ENCODE measurements around the gene OSBPL8.
"Not testable (repeated sequence)": the region's sequence is repeated elsewhere in the genome, so short reads cannot be mapped to it uniquely, and the experiment has no call there.

Gene OSBPL8

DNA sequence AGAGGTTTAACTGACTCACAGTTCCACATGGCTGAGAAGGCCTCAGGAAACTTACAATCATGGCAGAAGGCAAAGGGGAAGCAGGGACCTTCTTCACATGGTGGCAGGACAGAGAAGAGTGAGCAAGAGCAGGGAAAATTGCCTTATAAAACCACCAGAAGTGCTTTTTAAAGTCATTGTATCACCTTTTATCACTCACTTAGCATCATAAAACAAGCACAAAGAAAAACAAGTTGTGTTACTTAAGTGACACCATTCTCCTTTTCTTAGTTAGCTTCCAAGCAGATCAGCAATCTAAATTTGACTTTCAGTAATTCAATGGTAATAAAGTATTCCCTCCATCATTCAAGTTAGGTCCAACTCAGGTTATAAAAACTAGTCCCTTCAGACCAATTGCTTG lies 28.5 kb downstream of the OSBPL8 start:
- no peak for DNase-seq (ENCODE audit: low spot score)

DNA sequence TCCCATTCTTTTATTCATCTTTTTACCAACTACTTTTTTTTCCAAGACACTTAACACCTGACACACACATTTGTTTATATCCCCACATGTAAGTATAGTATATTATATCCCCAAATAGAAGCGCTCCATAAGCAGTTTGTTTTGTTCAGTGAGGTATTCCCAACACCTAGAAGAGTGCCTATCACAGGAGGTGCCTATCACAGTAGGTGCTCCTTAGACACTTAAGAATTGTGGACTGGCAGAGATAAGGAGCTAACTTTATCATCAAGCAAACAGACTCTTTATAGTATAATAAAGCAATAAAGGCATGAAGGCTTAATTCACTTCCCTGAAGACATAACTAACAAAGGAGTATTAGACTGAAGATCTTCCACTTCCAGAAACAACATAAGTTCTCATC lies 29.1 kb downstream of the OSBPL8 start:
- DNase-seq (ENCODE audit: low spot score) = no peak

DNA sequence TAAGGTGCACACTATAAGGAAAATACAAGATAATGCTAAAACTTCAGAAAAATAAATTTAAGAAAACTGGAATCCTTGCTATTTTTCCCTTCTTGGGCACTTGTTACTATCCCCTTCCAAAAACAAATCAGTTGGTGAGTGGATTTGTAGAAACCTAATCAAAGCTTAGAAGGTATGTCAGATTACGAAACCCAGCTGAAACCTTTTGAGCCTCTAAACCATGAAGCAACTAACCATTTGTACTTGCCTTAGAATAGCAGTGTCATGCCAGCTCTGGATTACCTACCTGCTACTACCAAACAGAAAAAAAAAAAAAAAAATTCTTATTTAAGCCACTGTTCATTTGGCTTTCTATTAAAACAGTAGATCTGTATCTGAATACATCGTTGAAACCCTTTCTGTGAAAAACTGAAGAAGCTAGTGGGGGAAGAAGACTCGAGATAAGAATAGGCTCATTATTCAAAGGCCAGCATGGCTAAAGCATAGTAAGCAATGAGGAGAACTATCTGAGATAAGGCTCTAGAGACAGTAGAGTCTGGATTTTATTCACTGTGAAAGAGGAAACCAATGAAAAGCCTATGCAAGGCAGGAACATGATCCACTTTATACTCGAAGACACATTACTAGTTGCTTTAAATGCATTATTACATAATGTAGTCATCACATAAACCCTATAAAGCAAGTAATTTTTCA lies 30.2 kb downstream of the OSBPL8 start:
- DNase-seq (ENCODE audit: low spot score) = no peak

DNA sequence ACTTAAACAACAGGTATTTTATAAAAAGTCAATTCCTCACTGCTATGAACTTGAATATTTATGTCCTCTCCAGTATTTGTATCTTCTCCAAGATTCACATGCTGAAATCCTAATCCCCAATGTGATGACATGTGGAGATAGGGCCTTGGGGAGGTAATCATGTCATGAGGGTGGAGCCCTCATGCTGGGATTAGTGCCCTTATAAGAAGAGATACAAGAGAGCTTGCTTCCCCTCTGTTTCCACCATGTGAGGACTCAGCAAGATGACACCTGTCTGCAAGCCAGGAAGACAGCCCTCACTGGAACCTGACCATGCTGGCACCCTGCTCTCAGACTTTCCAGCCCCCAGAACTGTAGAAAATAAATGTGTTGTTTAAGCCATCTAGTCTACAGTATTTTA lies 36.2 kb downstream of the OSBPL8 start:
- DNase-seq (ENCODE audit: low spot score) = no peak

DNA sequence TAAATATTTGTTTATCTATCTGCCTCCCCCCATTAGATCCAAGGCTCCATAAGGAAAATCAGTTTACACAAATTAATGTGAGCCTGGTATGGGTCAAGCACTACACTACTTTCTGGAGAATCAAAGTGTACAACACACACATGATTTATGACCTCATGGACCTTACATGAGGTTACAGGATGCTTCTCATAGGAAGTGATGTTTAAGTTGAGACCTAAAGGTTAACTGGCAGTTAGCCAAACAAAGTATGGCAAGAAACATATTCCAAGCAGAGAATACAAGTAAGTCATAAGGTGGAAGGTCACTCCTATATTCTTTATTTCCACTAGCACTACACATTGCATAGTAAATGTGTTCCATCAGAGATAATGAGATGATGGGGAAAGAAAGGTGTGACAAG lies 39.2 kb downstream of the OSBPL8 start:
- no peak for DNase-seq (ENCODE audit: low spot score)

DNA sequence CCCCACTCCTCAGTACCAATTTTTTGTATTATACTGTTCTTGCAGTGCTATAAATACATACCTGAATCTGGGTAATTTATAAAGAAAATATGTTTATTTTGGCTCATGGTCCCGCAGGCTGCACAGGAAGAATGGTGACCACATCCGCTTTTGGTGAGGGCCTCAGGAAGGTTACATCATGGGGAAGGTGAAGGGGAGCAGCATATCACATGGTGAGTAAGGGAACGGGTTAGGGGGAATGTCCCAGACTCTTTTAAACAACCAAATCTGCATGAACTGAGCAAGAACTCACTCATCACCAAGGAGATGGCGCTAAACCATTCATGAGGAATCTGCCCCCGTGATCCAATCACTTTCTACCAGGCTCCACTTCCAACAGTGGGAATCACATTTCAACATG lies 40.0 kb downstream of the OSBPL8 start:
- no peak for DNase-seq (ENCODE audit: low spot score)

DNA sequence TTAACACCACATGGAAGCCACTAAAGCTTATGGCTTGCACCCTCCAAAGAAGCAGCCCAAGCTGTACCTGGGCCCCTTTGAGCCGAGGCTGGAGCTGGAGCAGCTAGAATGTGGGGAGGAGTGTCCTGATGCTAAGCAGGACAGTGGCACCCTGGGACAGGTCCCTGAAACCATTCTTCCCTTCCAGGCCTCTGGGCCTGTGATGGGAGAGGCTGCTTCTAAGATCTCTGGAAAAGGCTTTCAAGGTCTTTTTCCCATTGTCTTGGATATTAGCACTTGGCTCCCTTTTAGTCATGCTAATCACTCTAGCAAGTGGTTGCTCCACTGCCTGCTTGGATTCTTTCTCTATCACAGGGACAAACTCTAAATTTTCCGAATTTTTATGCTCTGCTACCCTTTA lies 40.9 kb downstream of the OSBPL8 start:
- DNase-seq (ENCODE audit: low spot score) = no peak

DNA sequence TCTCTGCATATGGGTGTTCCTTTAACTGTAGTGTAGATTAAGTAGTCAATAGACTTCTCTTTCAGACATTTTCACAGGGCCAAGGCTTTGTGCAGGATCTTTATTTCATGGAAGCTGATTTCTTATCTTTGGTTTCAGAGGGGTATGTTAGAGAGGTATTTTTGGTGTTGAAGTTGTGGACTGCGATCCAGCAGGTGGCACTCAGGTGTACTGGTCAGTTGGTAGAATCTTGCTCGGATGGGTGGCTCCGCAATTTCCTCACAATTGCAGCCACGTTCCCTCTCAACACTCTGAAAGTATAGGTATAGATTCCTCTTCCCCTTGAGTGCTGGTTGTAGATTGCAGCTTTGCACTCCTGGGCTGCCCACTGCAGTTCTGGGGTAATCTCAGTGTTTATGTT lies 44.3 kb downstream of the OSBPL8 start:
- DNase-seq (ENCODE audit: low spot score) = no peak

DNA sequence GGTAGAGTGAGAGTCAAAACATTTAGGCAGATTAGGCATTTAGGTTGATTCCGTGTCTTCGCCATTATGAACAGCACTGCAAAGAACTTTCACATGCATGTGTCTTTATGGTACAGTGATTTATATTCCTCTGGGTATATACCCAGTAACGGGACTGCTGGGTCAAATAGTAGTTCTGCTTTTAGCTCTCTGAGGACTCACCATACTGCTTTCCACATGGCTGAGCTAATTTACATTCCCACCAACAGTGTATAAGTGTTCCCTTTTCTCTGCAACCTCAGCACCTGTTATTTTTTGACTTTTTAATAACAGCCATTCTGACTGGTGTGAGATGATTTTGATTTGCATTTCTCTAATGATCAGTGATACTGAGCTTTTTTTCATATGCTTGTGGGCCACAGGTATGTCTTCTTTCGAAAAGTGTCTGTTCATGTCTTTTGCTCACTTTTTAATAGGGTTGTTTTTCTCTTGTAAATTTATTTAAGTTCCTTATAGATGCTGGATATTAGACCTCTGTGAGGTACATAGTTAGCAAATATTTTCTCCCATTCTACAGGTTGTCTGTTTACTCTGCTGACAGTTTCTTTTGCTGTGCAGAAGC lies 48.4 kb downstream of the OSBPL8 start:
- DNase-seq (ENCODE audit: low spot score) = not testable (repeated sequence)

DNA sequence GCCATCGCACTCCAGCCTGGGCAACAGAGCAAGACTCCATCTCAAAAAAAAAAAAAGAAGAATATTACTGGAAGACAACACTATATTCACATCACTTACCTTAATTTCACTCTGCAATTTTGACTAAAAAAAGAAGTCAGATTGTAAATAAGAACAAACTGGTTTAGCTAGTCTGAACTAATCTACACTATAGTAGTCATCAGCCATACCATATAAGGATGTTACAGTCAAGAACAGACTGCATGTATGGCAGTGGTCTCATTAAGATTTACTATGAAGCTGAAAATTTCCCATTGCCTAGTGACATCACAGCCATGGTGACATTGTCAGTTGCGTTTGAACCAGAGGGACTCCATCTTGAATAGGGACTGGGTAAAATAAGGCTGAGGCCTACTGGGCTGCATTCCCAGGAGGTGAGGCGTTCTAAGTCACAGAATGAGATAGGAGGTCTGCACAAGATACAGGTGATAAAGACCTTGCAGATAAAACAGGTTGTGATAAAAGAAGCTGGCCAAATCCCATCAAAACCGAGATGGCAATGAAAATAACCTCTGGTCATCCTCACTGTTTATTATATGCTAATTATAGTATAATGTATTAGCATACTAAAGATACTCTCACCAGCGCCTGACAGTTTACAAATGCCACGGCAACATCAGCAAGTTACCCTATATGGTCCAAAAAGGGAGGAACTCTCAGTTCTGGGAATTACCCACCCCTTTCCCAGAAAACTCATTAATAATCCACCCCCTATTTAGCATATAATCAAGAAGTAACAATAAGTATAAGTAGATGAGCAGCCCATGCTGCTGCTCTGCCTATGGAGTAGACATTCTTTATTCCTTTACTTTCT lies 51.2 kb downstream of the OSBPL8 start:
- DNase-seq (ENCODE audit: low spot score) = no peak

DNA sequence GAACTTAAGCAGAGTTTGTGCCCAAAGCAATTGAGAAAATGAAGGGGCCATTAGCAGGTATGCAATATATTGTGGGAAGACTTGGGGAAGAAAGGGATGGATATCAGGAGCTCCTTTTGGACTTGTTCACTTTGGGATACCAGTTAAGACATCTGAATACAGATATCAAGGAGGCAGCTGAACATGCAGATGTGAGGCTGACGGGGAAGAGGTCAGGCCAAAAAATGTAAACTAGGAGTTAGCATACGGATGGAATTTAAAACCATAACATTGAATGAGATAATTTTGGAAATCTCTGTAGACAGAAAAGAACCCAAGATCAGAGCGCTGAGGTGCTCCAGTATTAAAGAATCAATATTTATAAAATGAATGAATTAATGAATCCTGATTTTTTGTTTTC lies 53.4 kb downstream of the OSBPL8 start:
- DNase-seq (ENCODE audit: low spot score) = no peak

DNA sequence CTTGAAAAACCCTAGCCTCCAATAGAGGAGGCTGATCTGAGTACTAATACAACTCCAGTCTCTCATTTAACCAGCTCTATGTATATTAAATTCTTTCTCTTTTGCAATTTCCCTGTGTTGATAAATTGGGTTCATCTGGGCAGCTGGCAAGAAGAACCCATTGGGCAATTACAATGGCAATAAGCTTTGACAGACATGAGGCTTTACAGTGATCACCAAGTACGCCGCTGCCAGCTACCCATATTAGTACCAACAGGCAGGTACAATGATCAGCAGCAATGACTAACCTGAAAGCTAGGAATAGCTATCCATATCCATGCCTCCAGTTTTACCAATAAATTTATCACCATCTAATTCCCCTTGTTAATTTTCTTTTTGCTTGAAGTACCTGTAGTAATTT lies 54.5 kb downstream of the OSBPL8 start:
- no peak for DNase-seq (ENCODE audit: low spot score)

DNA sequence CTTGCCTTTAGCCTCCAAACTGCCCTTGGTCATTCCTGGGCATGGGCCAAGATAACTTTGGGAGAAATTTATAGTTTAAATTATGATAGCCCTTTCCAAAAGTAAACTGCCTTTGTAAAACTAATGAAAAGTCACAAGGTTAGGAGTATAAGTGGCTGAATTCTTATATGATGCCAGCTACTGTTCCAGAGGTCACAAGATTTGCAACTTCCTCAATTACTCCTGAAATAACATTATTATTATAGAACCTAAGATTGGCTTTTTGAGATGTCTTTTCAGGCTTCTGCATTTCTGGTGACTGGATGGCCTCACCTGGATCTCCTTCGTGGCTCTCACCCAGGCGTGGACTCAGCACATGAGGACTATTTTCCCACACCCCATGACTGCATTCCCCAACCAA lies 55.0 kb downstream of the OSBPL8 start:
- no peak for DNase-seq (ENCODE audit: low spot score)

DNA sequence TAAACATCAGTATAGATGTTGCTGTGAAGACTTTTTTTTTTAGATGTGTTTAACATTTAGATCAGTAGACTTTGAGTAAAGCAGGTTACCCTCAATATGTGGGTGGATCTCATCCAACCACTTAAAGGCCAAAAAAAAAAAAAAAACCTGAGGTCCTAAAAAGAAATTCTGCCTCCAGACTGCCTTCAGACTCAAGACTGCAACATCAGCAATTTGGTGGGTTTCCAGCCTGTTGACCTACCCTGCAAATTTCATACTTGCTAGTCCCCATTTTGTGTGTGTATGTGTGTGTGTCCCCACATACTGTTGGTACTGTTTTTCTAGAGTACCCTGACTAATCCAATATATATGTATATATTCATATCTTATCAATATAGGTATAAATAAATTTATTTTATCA lies 55.6 kb downstream of the OSBPL8 start:
- DNase-seq (ENCODE audit: low spot score) = no peak

DNA sequence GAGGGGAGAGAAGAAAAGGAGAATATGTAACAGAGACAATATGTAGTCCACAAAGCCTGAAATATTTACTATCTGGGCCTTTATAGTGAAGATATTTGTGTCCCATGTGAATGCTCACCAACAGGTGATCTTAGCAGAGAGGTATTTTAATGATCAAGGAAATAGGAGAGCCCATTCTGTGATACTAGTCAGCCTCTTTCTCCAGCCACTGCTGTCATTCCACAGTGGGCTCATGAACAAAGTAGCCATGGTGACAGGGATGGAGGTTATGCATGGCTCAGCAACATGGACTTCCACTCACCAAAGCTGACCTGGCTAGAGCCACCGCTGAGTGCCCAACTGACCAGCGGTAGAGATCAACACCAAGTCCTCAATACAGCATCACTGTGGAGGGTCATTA lies 58.2 kb downstream of the OSBPL8 start:
- DNase-seq (ENCODE audit: low spot score) = no peak

DNA sequence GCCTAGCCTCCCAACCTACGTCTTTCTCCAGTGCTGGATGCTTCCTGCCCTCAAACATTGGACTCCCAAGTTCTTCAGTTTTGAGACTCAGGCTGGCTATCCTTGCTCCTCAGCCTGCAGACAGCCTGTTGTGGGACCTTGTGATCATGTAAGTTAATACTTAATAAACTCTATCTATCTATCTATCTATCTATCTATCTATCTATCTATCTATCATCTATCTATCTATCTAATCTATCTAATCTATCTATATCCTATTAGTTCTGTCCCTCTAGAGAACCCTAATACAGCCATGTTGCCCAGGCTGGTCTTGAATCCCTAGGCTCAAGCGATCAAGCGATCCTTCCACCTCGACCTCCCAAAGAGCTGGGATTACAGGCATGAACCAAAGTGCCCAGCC lies 60.4 kb downstream of the OSBPL8 start:
- DNase-seq (ENCODE audit: low spot score) = not testable (repeated sequence)

DNA sequence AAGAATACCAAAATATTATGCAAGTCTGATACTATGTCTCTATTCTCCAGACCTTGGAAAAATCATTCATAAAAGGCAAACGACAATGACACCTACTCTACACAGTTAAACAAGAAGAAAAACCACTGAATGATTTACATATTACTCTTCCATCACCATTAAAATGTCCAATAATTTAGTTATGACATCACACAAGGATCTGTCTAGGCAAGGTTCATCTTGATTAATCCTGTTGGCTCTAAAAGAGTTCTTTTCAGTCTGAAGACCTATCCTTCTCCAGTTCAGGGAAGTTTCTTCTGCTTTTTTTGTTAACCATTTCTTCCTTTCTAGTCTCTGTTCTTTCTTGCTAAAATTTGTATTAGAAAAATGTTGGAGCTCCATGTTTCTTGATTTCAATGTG lies 64.0 kb downstream of the OSBPL8 start:
- no peak for DNase-seq (ENCODE audit: low spot score)

DNA sequence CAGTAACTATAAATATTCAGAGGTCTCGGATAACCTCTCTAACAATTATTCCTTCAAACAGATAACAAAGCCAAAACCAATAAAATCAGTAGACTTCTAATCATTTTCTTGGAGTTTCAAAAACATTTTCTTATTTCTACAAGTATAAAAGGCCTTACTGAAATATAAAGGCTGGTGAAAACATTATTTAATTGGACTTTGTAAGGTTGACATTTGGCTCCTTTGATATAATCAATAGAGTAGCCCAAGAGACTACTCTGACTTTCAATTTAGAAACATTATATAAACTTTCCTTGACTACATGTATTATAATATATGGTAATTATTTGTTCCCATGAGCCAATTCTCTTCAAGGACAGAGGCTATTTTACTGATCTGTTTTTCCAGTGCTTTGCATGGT lies 68.3 kb downstream of the OSBPL8 start:
- no peak for DNase-seq (ENCODE audit: low spot score)

DNA sequence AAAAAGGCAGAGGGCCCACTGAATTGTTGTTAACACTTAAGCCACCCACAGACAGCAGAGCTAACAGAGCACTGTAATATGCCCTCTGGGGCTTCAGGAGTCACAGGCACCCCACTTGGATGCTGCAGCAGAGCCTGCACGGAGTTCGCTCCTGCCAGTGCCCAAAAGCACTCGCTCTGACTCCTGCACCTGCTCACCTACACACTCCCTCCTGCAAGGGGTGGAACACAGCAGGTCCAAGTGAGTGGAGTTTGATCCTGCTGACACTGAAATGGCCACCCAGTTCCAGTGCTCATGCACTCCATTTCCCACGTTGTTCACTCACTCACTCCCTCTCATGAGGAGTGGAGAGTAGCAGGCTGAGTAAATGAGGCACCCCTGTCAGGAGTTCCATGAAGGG lies 68.8 kb downstream of the OSBPL8 start:
- DNase-seq (ENCODE audit: low spot score) = no peak

DNA sequence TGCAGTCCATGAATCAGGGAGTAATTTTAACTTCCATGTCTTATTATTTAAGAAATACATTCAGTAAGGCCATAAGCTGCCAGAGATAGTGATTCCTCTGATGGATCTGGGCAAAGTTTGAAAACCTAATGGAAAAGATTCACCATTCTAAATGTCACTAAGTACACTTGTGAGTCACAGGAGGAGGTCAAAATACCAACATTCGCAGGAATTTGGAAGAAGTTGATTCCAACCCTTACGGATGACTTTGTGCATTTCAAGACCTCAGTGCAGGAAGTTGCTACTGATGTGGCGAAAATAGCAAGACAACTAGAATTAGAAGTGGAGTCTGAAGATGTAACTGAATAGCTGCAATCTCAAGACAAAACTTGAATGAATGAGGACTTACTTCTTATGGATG lies 69.8 kb downstream of the OSBPL8 start:
- DNase-seq (ENCODE audit: low spot score) = no peak

DNA sequence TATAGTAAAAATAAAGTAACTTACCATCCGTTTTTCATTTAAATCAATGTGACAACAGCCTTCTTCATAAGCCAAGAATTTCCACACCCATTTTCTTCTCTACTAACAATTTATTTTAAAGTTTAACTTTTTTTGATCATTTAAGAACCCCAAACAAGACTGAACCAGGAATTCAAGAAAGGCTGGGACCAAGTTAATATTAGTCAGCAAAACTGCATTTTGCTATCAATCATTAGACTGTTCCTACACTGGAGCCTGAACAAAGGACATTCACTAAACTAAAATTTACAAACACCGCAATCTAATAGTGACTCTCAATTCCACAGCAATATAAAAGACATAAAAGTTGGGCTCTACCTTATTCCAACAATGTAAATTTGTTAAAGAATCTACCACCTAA lies 73.6 kb downstream of the OSBPL8 start:
- DNase-seq (ENCODE audit: low spot score) = no peak

DNA sequence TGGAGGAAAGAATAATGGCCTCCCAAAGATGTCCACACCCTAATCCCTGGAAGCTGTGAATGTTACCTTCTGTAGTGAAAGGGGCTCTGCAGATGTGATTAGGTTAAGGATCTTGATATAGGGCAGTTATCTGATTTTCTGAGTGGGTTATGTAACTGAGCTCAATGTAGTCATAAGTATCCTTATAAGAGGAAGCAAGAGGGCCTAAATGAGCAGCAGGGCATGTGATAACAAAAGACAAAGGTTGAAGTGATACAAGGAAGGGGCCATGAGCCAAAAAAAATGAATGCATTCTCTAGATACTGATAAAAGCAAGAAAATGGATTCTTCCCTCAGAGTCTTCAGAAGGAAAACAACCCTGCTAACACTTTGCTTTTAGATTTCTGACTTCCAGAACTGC lies 78.8 kb downstream of the OSBPL8 start:
- no peak for DNase-seq (ENCODE audit: low spot score)

DNA sequence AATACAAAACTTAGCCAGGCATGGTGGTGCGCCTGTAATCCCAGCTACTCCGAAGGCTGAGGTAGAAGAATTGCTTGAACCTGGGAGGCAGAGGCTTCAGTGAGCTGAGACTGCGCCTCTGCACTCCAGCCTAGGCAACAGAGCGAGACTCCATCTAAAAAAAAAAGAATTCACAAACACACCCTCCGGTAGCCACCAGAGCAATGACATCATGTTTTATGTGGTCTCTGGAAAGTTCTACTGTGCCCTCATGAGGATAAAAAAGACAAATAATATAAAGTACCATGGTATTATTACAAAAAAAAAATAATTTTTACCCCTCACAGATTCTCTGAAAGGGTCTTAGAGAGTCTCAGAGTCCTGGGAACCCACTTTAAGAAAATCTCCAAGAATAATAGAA lies 81.5 kb downstream of the OSBPL8 start:
- DNase-seq (ENCODE audit: low spot score) = no peak
